Activated CD4-positive, CD25-positive, alpha-beta regulatory T cell (primary cell): ENCODE measurements around the gene TMEM269.

ENCODE experiments used
- DNase-seq, 4 experiments: peaks; one replicate each; lab custom pipeline; 2025; lab: John Stamatoyannopoulos, UW

The TMEM269 gene

DNA sequence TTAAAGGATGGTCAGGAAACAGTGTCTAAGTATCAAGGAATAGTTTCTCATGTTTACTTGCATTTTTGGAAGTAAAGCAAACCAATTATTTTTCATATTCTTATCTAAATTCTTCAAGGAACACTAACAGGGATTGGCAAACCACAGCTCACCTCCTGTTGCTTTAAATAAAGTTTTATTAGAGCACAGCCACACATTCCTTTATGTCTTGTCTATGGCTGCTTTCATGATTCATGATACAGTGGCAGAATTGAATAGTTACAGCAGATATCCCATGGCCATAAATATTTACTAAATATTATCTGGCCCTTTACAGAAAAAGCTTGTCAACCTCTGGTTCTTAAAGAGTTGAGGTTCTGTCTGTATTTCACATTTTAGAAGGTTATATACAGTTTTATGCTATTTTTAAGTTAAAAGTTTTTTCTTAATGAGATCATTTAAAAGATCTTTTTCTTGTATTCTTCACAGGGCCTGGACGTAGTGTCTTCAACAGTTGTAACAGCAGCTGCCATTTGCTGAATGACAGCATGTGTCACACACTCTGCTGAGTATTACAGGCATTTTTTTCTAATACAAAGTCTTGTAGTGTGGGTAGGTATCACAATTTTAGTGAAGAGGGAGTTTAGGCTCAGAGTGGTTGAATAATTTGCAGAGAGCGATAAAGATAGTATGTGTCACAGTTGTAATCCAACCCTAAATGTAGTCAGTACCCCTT, 64.2 kb downstream of the TMEM269 start:
- no peak for DNase-seq

DNA sequence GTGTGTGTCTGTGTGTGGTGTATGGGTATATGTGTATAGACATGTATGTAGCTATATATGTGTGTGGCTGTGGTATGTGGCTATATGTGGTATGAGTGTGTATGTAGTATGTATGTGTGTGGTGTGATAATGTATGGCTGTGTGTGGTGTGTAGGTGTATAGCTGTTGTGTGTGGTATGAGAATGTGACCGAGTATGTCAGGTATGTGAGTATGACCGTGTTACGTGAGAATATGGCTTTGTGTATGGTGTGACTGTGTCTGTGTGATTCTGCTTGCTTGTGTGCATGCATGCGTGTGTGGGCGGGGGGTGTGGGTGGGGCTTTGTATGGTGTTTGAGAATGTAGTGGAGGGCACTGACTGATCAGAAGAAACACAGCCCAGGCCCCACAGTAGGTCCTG, 65.2 kb downstream of the TMEM269 start:
- DNase-seq: no peak
